HepG2 (cell line): ENCODE data around the gene NABP2. TPM values are rescaled to one million over a fixed set of nuclear protein-coding genes. Genes with fewer than 3 reads are reported as not detected.

Experiments used
- ADNP ChIP-seq: sonication (generic); formaldehyde crosslinking; IDR thresholded peaks from 2 replicates; pipeline ENCODE4 v1.4.0; 2020; ENCODE audit warnings: missing genetic modification reagents
- CHCHD3 ChIP-seq: sonication (generic); formaldehyde crosslinking; IDR thresholded peaks from 2 replicates; pipeline ENCODE4 v1.8.0; 2022; ENCODE audit warnings: mild to moderate bottlenecking, missing genetic modification reagents, moderate library complexity
- DRAP1 ChIP-seq: IDR thresholded peaks from 2 replicates; pipeline ENCODE4 v1.6.1; 2016; ENCODE audit warnings: missing genetic modification reagents, missing compliant biosample characterization
- EP300 ChIP-seq, 3 experiments: sonication (generic) in 1 of 3; formaldehyde crosslinking in 1 of 3; IDR thresholded peaks; 2 replicates each; pipeline versions ENCODE4 v1.5.1 to v1.6.1; 2011 to 2020; ENCODE audit warnings: low read depth in 2 of 3, low read length in 2 of 3, borderline replicate concordance in 1 of 3, improper control_type of control experiment in 1 of 3, mild to moderate bottlenecking in 1 of 3, missing genetic modification reagents in 1 of 3, moderate library complexity in 1 of 3
- FOSL1 ChIP-seq: sonication (generic); formaldehyde crosslinking; IDR thresholded peaks from 2 replicates; pipeline ENCODE4 v1.9.0; 2021; ENCODE audit warnings: missing genetic modification reagents, borderline replicate concordance
- RBFOX2 ChIP-seq: fragments of 200-400 bp; formaldehyde crosslinking; IDR thresholded peaks from 2 replicates; pipeline ENCODE4 v1.6.1; 2017; ENCODE audit warnings: low read depth, mild to moderate bottlenecking, low read length
- TBL1XR1 ChIP-seq: fragments of 150-350 bp; IDR thresholded peaks from 2 replicates; pipeline ENCODE4 v1.6.1; 2014; ENCODE audit warnings: borderline replicate concordance, low read length; ENCODE audit not compliant: partially characterized antibody
- THYN1 ChIP-seq: sonication (generic); formaldehyde crosslinking; IDR thresholded peaks from 2 replicates; pipeline ENCODE4 v1.8.1; 2023; ENCODE audit warnings: low read depth, mild to moderate bottlenecking, moderate library complexity, missing genetic modification reagents, borderline replicate concordance
- ZBTB14 ChIP-seq: sonication (generic); formaldehyde crosslinking; IDR thresholded peaks from 2 replicates; pipeline ENCODE4 v1.4.0; 2020; ENCODE audit warnings: missing genetic modification reagents
- ZBTB2 ChIP-seq: sonication (generic); formaldehyde crosslinking; IDR thresholded peaks from 2 replicates; pipeline ENCODE4 v1.8.0; 2022; ENCODE audit warnings: low read depth, missing genetic modification reagents
- ZGPAT ChIP-seq: IDR thresholded peaks from 2 replicates; pipeline ENCODE4 v1.6.1; 2016; ENCODE audit warnings: mild to moderate bottlenecking
- ZNF512B ChIP-seq: sonication (generic); formaldehyde crosslinking; IDR thresholded peaks from 2 replicates; pipeline ENCODE4 v1.5.1; 2020; ENCODE audit warnings: missing genetic modification reagents, mild to moderate bottlenecking, borderline replicate concordance
- ZNF570 ChIP-seq: sonication (generic); formaldehyde crosslinking; IDR thresholded peaks from 2 replicates; pipeline ENCODE4 v1.4.0; 2020; ENCODE audit warnings: mild to moderate bottlenecking, missing genetic modification reagents, borderline replicate concordance
- ZNF737 ChIP-seq: sonication (generic); formaldehyde crosslinking; IDR thresholded peaks from 2 replicates; pipeline ENCODE4 v1.5.0; 2020; ENCODE audit warnings: missing genetic modification reagents, mild to moderate bottlenecking, borderline replicate concordance
- ZNF740 ChIP-seq: sonication (generic); formaldehyde crosslinking; IDR thresholded peaks from 2 replicates; pipeline ENCODE4 v1.4.0; 2020; ENCODE audit warnings: missing genetic modification reagents
- ZNF781 ChIP-seq: sonication (generic); formaldehyde crosslinking; IDR thresholded peaks from 2 replicates; pipeline ENCODE4 v1.5.1; 2020; ENCODE audit warnings: borderline replicate concordance, mild to moderate bottlenecking, missing genetic modification reagents; ENCODE audit errors: not compliant biosample characterization
- ZSCAN5A ChIP-seq: sonication (generic); formaldehyde crosslinking; IDR thresholded peaks from 2 replicates; pipeline ENCODE4 v1.8.0; 2022; ENCODE audit warnings: mild to moderate bottlenecking, missing genetic modification reagents, borderline replicate concordance
- polyA plus RNA-seq, 8 experiments: library from polyadenylated mRNA; depleted of rRNA in 3 of 8; stranded (reverse) in 7 of 8; unstranded in 1 of 8; fragments of >200 nt; fragmentation: Illumina TruSeq in 4 of 8; extraction: Trizol in 4 of 8; gene quantifications; 2 replicates each; pipeline versions ENCODE4 v1.2.1 to v1.2.3, GENCODE V29; 2011 to 2016; ENCODE audit warnings: low read depth in 4 of 8, missing spikeins in 1 of 8, mixed read lengths in 1 of 8; ENCODE audit not compliant: insufficient read depth in 1 of 8
- total RNA-seq, 5 experiments: library from RNA; depleted of rRNA; stranded (reverse); fragments of >200 nt; fragmentation: Illumina TruSeq; extraction: Trizol; gene quantifications; 2 replicates each; pipeline ENCODE4 v1.2.3, GENCODE V29; 2016; ENCODE audit warnings: low read depth in 1 of 5

NABP2 gene
- total and polyA plus RNA-seq, 2 of the 13 experiments (the other 11 are each of a cell fraction or from before 2014, with no cell fraction given), result 33.2 to 35.5 TPM

GRCh38 chr12:56230432-56231183, 6.5 kb downstream of the NABP2 start (continued):
- TF ChIP-seq FOSL1 (CRISPR knock-in tag), result no peak
- no peak for TF ChIP-seq ZNF737 (CRISPR knock-in tag)
- TF ChIP-seq EP300 (IDR thresholded peaks at IDR 0.05; ENCODE audit: low read depth in 2 of 2, low read length in 2 of 2), result 0 out of 4 replicates have a peak, but pooled peaks of 1 of the 2 experiments have one; percentile 32
- peak; percentile 5; the same call in 1 of the 2 replicates for TF ChIP-seq EP300 (CRISPR knock-in tag; IDR thresholded peaks at IDR 0.05; ENCODE audit: borderline replicate concordance)
- TF ChIP-seq THYN1 (CRISPR knock-in tag), result no peak
- TF ChIP-seq ZGPAT (CRISPR knock-in tag), result peak; percentile 61
- TF ChIP-seq ZSCAN5A (CRISPR knock-in tag), result no peak
- no peak for TF ChIP-seq ZNF781 (CRISPR knock-in tag)
- no peak for TF ChIP-seq ZNF570 (CRISPR knock-in tag)
- TF ChIP-seq DRAP1 (CRISPR knock-in tag), result peak; percentile 95
- no peak for TF ChIP-seq ZBTB2 (CRISPR knock-in tag)
- no peak for TF ChIP-seq ZBTB14 (CRISPR knock-in tag)
- peak; percentile 74 for TF ChIP-seq RBFOX2
- no peak for TF ChIP-seq ADNP (CRISPR knock-in tag)
- TF ChIP-seq ZNF512B, result no peak
- no peak for TF ChIP-seq TBL1XR1
- no peak for TF ChIP-seq CHCHD3 (CRISPR knock-in tag)
- TF ChIP-seq ZNF740 (CRISPR knock-in tag), result no peak; the same call in 1 of the 2 replicates
